Caco-2 (cell line): ENCODE results near the gene MACROD2. TPM values are rescaled to one million over a fixed set of nuclear protein-coding genes. Genes with fewer than 3 reads are reported as not detected.

Experiments used
- BruUV-seq: library from RNA; stranded (reverse); fragments of 400-500 nt; replicated peaks from 2 replicates; lab custom pipeline; 2021; lab: Mats Ljungman, UMichigan
- CTCF ChIA-PET: fragments of 300-600 bp; sonication (Branson Sonifier 250); formaldehyde crosslinking; loops from one replicate; lab custom pipeline; 2022; ENCODE audit warnings: antibody characterized with exemption; lab: Charles Lee
- POLR2A ChIA-PET: fragments of 300-600 bp; sonication (Branson Sonifier 250); formaldehyde crosslinking; loops from one replicate; lab custom pipeline; 2022; ENCODE audit warnings: antibody characterized with exemption; lab: Charles Lee
- DNase-seq, 2 experiments: peaks; one replicate each; pipeline versions ENCODE4 v3.0.0 to v3.0.0-alpha.2; 2020 to 2022
- H3K27me3 ChIP-seq: replicated peaks from 2 replicates; pipeline ENCODE4 v1.6.0; 2011; ENCODE audit warnings: low read length; ENCODE audit not compliant: control insufficient read depth, insufficient read depth
- H3K36me3 ChIP-seq: 2 replicates; pipeline ENCODE4 v1.5.1; 2011; ENCODE audit warnings: low read length; ENCODE audit not compliant: control insufficient read depth, insufficient read depth
- H3K4me1 ChIP-seq: fragments of 250-450 bp; sonication (Bioruptor Pico); 2 replicates; pipeline ENCODE4 v1.5.1; 2020; ENCODE audit warnings: mild to moderate bottlenecking
- H3K4me3 ChIP-seq: 2 replicates; pipeline ENCODE4 v1.5.1; 2011; ENCODE audit warnings: low read depth, mild to moderate bottlenecking, control low read depth, low read length
- H3K9me3 ChIP-seq: fragments of 250-450 bp; sonication (Bioruptor Pico); 2 replicates; pipeline ENCODE4 v1.5.1; 2020; ENCODE audit warnings: mild to moderate bottlenecking, moderate library complexity
- H3K27ac Mint-ChIP-seq: one replicate; pipeline ENCODE4 v1.8.0; 2022; ENCODE audit warnings: mixed read lengths; ENCODE audit not compliant: unreplicated experiment
- H3K27me3 Mint-ChIP-seq: one replicate; pipeline ENCODE4 v1.8.0; 2022; ENCODE audit warnings: mixed read lengths; ENCODE audit not compliant: insufficient read depth, unreplicated experiment
- H3K36me3 Mint-ChIP-seq: one replicate; pipeline ENCODE4 v1.8.0; 2022; ENCODE audit warnings: mild to moderate bottlenecking, mixed read lengths; ENCODE audit not compliant: insufficient read depth, unreplicated experiment
- H3K4me1 Mint-ChIP-seq: one replicate; pipeline ENCODE4 v1.8.0; 2022; ENCODE audit warnings: low read depth, mixed read lengths; ENCODE audit not compliant: unreplicated experiment
- H3K4me3 Mint-ChIP-seq: one replicate; pipeline ENCODE4 v1.8.0; 2022; ENCODE audit warnings: mild to moderate bottlenecking, moderate library complexity, mixed read lengths; ENCODE audit not compliant: unreplicated experiment
- H3K9me3 Mint-ChIP-seq: one replicate; pipeline ENCODE4 v1.8.0; 2022; ENCODE audit warnings: mixed read lengths; ENCODE audit not compliant: unreplicated experiment
- CTCF ChIP-seq, 2 experiments: fragments of 200-600 bp in 1 of 2; IDR thresholded peaks; 1 replicate in 1 of 2; 2 replicates in 1 of 2; pipeline versions ENCODE4 v1.5.1 to v1.8.0; 2011 to 2022; ENCODE audit warnings: antibody characterized with exemption in 1 of 2, control low read depth in 1 of 2, inconsistent platforms in 1 of 2, low read depth in 1 of 2, low read length in 1 of 2, mild to moderate bottlenecking in 1 of 2, moderate library complexity in 1 of 2; ENCODE audit not compliant: insufficient read depth in 1 of 2, severe bottlenecking in 1 of 2, unreplicated experiment in 1 of 2
- intact Hi-C: fragments of 100-400 bp; cut with micrococcal nuclease; formaldehyde crosslinking; loops from one replicate; pipeline ENCODE4 v1.10.0; 2022; ENCODE audit not compliant: unreplicated experiment
- total RNA-seq: library from RNA; stranded (reverse); gene quantifications from 2 replicates; pipeline ENCODE4 v1.2.3, GENCODE V29; 2022

The MACROD2 gene
- total RNA-seq, 1 experiment from 2014 or later = 6.4 TPM

GRCh38 chr20:15625981-15626380, 1630.7 kb downstream of the MACROD2 start:
- peaks cover 14% of the 10 kb centered on the region for H3K9me3 Mint-ChIP-seq
- H3K9me3 ChIP-seq = no peaks in the 10 kb centered on the region
- peaks cover 16% of the 10 kb centered on the region for H3K4me1 Mint-ChIP-seq
- H3K4me1 ChIP-seq = peaks cover 15% of the 10 kb centered on the region; the same call in 1 of the 2 replicates
- no TSS peak for BruUV-seq
- no peak for DNase-seq
- POLR2A ChIA-PET = no interaction called here
- CTCF ChIA-PET = no interaction called here
- H3K4me3 ChIP-seq = no peak overlapping the region
- H3K27me3 ChIP-seq = no peaks in the 10 kb centered on the region
- no peaks in the 10 kb centered on the region for H3K36me3 Mint-ChIP-seq
- H3K27ac Mint-ChIP-seq = no peak overlapping the region
- no peak overlapping the region for H3K4me3 Mint-ChIP-seq
- H3K36me3 ChIP-seq = no peaks in the 10 kb centered on the region
- no peak for TF ChIP-seq CTCF (IDR thresholded peaks at IDR 0.05; ENCODE audit: insufficient read depth in 1 of 2, low read depth in 1 of 2, low read length in 1 of 2, severe bottlenecking in 1 of 2, unreplicated experiment in 1 of 2)
- intact Hi-C loops = no loop called here
- no peaks in the 10 kb centered on the region for H3K27me3 Mint-ChIP-seq

- no peaks in the 10 kb centered on the region for H3K36me3 ChIP-seq
- H3K4me3 Mint-ChIP-seq = no peak overlapping the region
- CTCF ChIA-PET = no interaction called here
- POLR2A ChIA-PET = no interaction called here
- H3K36me3 Mint-ChIP-seq = no peaks in the 10 kb centered on the region
- H3K4me1 ChIP-seq = peaks cover 17% of the 10 kb centered on the region; the same call in 1 of the 2 replicates
- TF ChIP-seq CTCF (IDR thresholded peaks at IDR 0.05; ENCODE audit: insufficient read depth in 1 of 2, low read depth in 1 of 2, low read length in 1 of 2, severe bottlenecking in 1 of 2, unreplicated experiment in 1 of 2) = no peak
- intact Hi-C loops = no loop called here
- H3K4me3 ChIP-seq = no peak overlapping the region
- H3K9me3 ChIP-seq = no peaks in the 10 kb centered on the region
- H3K27me3 Mint-ChIP-seq = no peaks in the 10 kb centered on the region
- no peaks in the 10 kb centered on the region for H3K27me3 ChIP-seq
- peaks cover 16% of the 10 kb centered on the region for H3K4me1 Mint-ChIP-seq
- no peak overlapping the region for H3K27ac Mint-ChIP-seq
- no peak for DNase-seq
- no TSS peak for BruUV-seq
- peaks cover 14% of the 10 kb centered on the region for H3K9me3 Mint-ChIP-seq
Observed at GRCh38 chr20:15627089-15627488, 1631.8 kb downstream of the MACROD2 start.

- Histone ChIP-seq H3K4me3 (no peak overlapping the region), H3K27me3 (no peaks in the 10 kb centered on the region), H3K4me1 (peaks cover 17% of the 10 kb centered on the region; the same call in 1 of the 2 replicates), H3K36me3 (no peaks in the 10 kb centered on the region), H3K9me3 (no peaks in the 10 kb centered on the region)
- H3K4me3 Mint-ChIP-seq = no peak overlapping the region
- H3K4me1 Mint-ChIP-seq = peaks cover 16% of the 10 kb centered on the region
- H3K36me3 Mint-ChIP-seq = no peaks in the 10 kb centered on the region
- intact Hi-C loops = no loop called here
- H3K27ac Mint-ChIP-seq = no peak overlapping the region
- no TSS peak for BruUV-seq
- peaks cover 14% of the 10 kb centered on the region for H3K9me3 Mint-ChIP-seq
- H3K27me3 Mint-ChIP-seq = no peaks in the 10 kb centered on the region
- ChIA-PET POLR2A (no interaction called here), CTCF (no interaction called here)
- DNase-seq = no peak
- no peak for TF ChIP-seq CTCF (IDR thresholded peaks at IDR 0.05; ENCODE audit: insufficient read depth in 1 of 2, low read depth in 1 of 2, low read length in 1 of 2, severe bottlenecking in 1 of 2, unreplicated experiment in 1 of 2)
Observed at GRCh38 chr20:15627501-15627903, 1632.2 kb downstream of the MACROD2 start.
